Left lung (tissue), 10 donors: ENCODE data around the gene DNAJC1. TPM values are rescaled to one million over a fixed set of nuclear protein-coding genes. Genes with fewer than 3 reads are reported as not detected.

Experiments
- ATAC-seq: fragments of 200-7000 bp; cut with Tn5 transposase; one replicate; pipeline ENCODE4 v1.9.1; 2020; ENCODE audit warnings: moderate library complexity
- DNase-seq, 4 donors: peaks; one replicate each; pipeline ENCODE4 v3.0.0-alpha.2; 2013 to 2020
- H3K27ac ChIP-seq, 2 donors: fragments of 200-600 bp; sonication (generic) in 1 of 2; one replicate each; pipeline versions ENCODE4 v1.5.0 to v1.8.0; 2020 to 2021
- H3K27me3 ChIP-seq, 2 donors: fragments of 200-600 bp; sonication (generic) in 1 of 2; one replicate each; pipeline versions ENCODE4 v1.5.0 to v1.8.0; 2020 to 2021
- H3K36me3 ChIP-seq, 2 donors: fragments of 200-600 bp; sonication (generic) in 1 of 2; one replicate each; pipeline versions ENCODE4 v1.5.0 to v1.8.0; 2020 to 2021
- H3K4me1 ChIP-seq, 2 donors: fragments of 200-600 bp; one replicate each; pipeline ENCODE4 v1.8.0; 2021
- H3K4me3 ChIP-seq, 2 donors: fragments of 200-600 bp; sonication (generic) in 1 of 2; one replicate each; pipeline versions ENCODE4 v1.5.0 to v1.8.0; 2020 to 2021; ENCODE audit warnings: mild to moderate bottlenecking in 1 of 2
- H3K9me3 ChIP-seq, 2 donors: fragments of 200-600 bp; sonication (generic) in 1 of 2; one replicate each; pipeline versions ENCODE4 v1.5.0 to v1.8.0; 2020 to 2021
- intact Hi-C, 2 donors: fragments of 100-400 bp; cut with DNase I; formaldehyde crosslinking; loops; one replicate each; pipeline versions ENCODE4 v1.11.2 to v1.14.2; 2022
- polyA plus RNA-seq, 6 donors: library from polyadenylated mRNA; unstranded; fragments of 120-200 nt; gene quantifications; one replicate each; pipeline ENCODE4 v1.2.1, GENCODE V29; 2013; ENCODE audit not compliant: insufficient read length in 6 of 6
- total RNA-seq, 2 donors: library from RNA; stranded (reverse); fragmentation: NEBNext Ultra II Directional; extraction: Animal tissue kit (Norgen Biotek cat#: 25700); gene quantifications; one replicate each; pipeline ENCODE4 v1.2.1, GENCODE V29; 2021
- TF ChIP-seq, protein P1 (sequence below), 2 donors: fragments of 200-600 bp; sonication (generic) in 1 of 2; IDR thresholded peaks; one replicate each; pipeline versions ENCODE4 v1.5.0 to v1.8.0; 2021; ENCODE audit warnings: antibody characterized with exemption in 2 of 2
- donor health status: DM: no; HTN: yes; CAD: no.
- donor health status: DM: no; HTN: no; CAD: no.

DNAJC1 gene
- total and polyA plus RNA-seq, 8 donors, result 29.1 to 40.9 (median 32.9) TPM

GRCh38 chr10:21919906-21920305 is 83.6 kb downstream of the DNAJC1 start:
- Histone ChIP-seq H3K27ac (no peak overlapping the region), H3K9me3 (no peaks in the 10 kb centered on the region), H3K36me3 (no peaks in the 10 kb centered on the region), H3K4me1 (no peaks in the 10 kb centered on the region), H3K4me3 (no peak overlapping the region), H3K27me3 (no peaks in the 10 kb centered on the region)
- ATAC-seq, result no peak
- TF ChIP-seq, protein P1, sequence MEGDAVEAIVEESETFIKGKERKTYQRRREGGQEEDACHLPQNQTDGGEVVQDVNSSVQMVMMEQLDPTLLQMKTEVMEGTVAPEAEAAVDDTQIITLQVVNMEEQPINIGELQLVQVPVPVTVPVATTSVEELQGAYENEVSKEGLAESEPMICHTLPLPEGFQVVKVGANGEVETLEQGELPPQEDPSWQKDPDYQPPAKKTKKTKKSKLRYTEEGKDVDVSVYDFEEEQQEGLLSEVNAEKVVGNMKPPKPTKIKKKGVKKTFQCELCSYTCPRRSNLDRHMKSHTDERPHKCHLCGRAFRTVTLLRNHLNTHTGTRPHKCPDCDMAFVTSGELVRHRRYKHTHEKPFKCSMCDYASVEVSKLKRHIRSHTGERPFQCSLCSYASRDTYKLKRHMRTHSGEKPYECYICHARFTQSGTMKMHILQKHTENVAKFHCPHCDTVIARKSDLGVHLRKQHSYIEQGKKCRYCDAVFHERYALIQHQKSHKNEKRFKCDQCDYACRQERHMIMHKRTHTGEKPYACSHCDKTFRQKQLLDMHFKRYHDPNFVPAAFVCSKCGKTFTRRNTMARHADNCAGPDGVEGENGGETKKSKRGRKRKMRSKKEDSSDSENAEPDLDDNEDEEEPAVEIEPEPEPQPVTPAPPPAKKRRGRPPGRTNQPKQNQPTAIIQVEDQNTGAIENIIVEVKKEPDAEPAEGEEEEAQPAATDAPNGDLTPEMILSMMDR (IDR thresholded peaks at IDR 0.05), result no peak
- intact Hi-C loops, result no loop called here
- DNase-seq, result no peak

DNA sequence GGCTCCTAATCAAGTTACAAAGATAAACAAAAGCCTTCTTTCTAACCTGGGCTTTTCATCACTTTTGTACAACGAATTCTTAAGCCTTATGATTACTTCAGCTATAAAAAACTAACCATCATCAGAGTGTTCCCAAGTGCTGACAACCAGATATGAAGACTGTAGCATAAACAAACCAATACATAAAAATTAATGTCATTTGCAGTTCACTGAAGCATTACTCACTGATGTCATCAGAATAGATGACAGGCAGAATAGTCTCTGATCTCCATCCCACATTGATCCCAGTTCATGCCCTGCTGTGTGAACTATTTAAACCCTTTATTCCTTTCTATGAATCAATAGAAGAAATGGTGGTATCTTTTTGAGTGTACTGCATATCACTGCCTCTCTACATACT is 84.4 kb downstream of the DNAJC1 start:
- Histone ChIP-seq H3K9me3 (no peaks in the 10 kb centered on the region), H3K27ac (no peak overlapping the region), H3K27me3 (no peaks in the 10 kb centered on the region), H3K36me3 (no peaks in the 10 kb centered on the region), H3K4me3 (no peak overlapping the region), H3K4me1 (no peaks in the 10 kb centered on the region)
- TF ChIP-seq, protein P1 (IDR thresholded peaks at IDR 0.05), result no peak
- ATAC-seq, result no peak
- intact Hi-C loops, result no loop called here
- no peak for DNase-seq

DNA sequence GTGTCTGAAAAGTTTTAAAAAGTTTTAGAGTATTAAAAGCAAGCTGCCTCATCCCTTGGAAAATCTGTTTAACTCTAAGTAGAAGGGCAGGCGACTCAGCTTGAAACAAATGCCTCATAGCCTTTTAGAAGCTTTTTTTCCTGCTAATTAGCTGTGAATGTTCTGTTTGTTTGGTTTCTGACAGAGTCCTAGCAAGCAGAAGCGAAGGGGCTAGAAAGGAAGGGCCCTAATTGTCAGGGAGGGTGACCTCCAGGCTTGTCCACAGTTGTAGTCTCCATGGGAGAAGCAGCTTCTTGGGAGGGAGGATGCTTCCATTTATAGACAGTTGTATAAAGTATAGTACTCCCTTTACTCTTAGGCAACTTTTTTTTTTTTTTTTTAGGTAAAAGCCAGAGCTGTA is 90.9 kb downstream of the DNAJC1 start:
- no peak for ATAC-seq
- Histone ChIP-seq H3K9me3 (no peaks in the 10 kb centered on the region), H3K27ac (no peak overlapping the region), H3K4me3 (no peak overlapping the region), H3K4me1 (no peaks in the 10 kb centered on the region), H3K27me3 (no peaks in the 10 kb centered on the region), H3K36me3 (no peaks in the 10 kb centered on the region)
- intact Hi-C loops, result no loop called here
- TF ChIP-seq, protein P1 (IDR thresholded peaks at IDR 0.05), result no peak
- peak in 2 of 4 donors; percentile 26 to 30 for DNase-seq

DNA sequence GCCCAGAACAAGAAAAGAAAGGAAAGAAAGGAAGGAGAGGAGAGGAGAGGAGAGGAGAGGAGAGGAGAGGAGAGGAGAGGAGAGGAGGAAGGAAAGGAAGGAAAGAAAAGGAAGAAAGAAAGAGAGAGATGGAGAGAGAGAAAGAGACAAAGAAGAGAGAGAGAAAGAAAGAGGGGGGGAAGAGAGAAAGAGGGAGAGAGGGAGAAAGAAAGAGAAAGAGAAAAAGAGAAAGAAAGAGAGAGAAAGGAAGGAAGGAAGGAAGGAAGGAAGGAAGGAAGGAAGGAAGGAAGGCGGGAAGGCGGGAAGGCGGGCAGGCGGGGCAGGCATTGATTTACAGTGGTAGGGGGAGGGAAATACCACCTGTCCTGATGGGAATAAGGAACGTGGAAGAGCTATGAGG is 92.7 kb downstream of the DNAJC1 start:
- TF ChIP-seq, protein P1 (IDR thresholded peaks at IDR 0.05), result no peak
- ATAC-seq, result no peak
- intact Hi-C loops, result no loop called here

GRCh38 chr10:21907436-21907835 is 96.1 kb downstream of the DNAJC1 start:
- no peak overlapping the region for H3K4me3 ChIP-seq
- H3K27me3 ChIP-seq, result no peaks in the 10 kb centered on the region
- DNase-seq, result no peak
- H3K27ac ChIP-seq, result no peak overlapping the region
- no peak for ATAC-seq
- intact Hi-C loops, result no loop called here
- H3K4me1 ChIP-seq, result no peaks in the 10 kb centered on the region
- H3K36me3 ChIP-seq, result peaks cover 0 to 14% of the 10 kb centered on the region in 2 donors
- no peaks in the 10 kb centered on the region for H3K9me3 ChIP-seq
- TF ChIP-seq, protein P1 (IDR thresholded peaks at IDR 0.05), result no peak

More for the DNA sequence above, 92.7 kb downstream of the DNAJC1 start:
- no peak overlapping the region for H3K27ac ChIP-seq
- DNase-seq, result no peak
- no peak overlapping the region for H3K4me3 ChIP-seq
- no peaks in the 10 kb centered on the region for H3K27me3 ChIP-seq
- H3K4me1 ChIP-seq, result no peaks in the 10 kb centered on the region
- no peaks in the 10 kb centered on the region for H3K9me3 ChIP-seq
- no peaks in the 10 kb centered on the region for H3K36me3 ChIP-seq
